ENCODE data around the gene NPEPL1. TPM values are rescaled to one million over a fixed set of nuclear protein-coding genes. Genes with fewer than 3 reads are reported as not detected.
"Not testable (repeated sequence)": the region's sequence is repeated elsewhere in the genome, so short reads cannot be mapped to it uniquely, and the experiment has no call there.

Gene NPEPL1
- total and polyA plus RNA-seq, 8 donors: 15.3 to 134 (median 37.8) TPM

GRCh38 chr20:58749979-58750378 is 57.4 kb downstream of the NPEPL1 start:
- TF ChIP-seq POLR2AphosphoS5 (IDR thresholded peaks at IDR 0.05): no peak
- no peak for TF ChIP-seq POLR2A (IDR thresholded peaks at IDR 0.05)
- no peak for TF ChIP-seq EP300 (IDR thresholded peaks at IDR 0.05)
- no peak for TF ChIP-seq CTCF (IDR thresholded peaks at IDR 0.05)

GRCh38 chr20:58750706-58751105 is 58.1 kb downstream of the NPEPL1 start:
- H3K27me3 ChIP-seq: peaks cover 0 to 63% (median under 1%) of the 10 kb centered on the region in 3 donors
- WGBS, 5 donors: 82 to 93% (median 92%) methylated on average over 2 of the region's 2 CpGs
- DNase-seq; H3K27ac ChIP-seq; intact Hi-C loops (cut with DNase I; ENCODE audit: low total_unique reads); H3K9me3 ChIP-seq; H3K4me3 ChIP-seq; H3K4me1 ChIP-seq; H3K36me3 ChIP-seq: not testable (repeated sequence)

More at GRCh38 chr20:58749979-58750378, 57.4 kb downstream of the NPEPL1 start:
- no peak overlapping the region for H3K27ac ChIP-seq
- 85 to 93% (median 92%) methylated on average over 5 of the region's 5 CpGs for WGBS, 5 donors
- no peaks in the 10 kb centered on the region for H3K9me3 ChIP-seq
- H3K36me3 ChIP-seq: no peaks in the 10 kb centered on the region
- no peak overlapping the region for H3K4me3 ChIP-seq
- intact Hi-C loops (cut with DNase I; ENCODE audit: low total_unique reads): no loop called here
- peaks cover 0 to 70% (median 2%) of the 10 kb centered on the region in 3 donors for H3K27me3 ChIP-seq
- H3K4me1 ChIP-seq: no peaks in the 10 kb centered on the region
- no peak for DNase-seq

DNA sequence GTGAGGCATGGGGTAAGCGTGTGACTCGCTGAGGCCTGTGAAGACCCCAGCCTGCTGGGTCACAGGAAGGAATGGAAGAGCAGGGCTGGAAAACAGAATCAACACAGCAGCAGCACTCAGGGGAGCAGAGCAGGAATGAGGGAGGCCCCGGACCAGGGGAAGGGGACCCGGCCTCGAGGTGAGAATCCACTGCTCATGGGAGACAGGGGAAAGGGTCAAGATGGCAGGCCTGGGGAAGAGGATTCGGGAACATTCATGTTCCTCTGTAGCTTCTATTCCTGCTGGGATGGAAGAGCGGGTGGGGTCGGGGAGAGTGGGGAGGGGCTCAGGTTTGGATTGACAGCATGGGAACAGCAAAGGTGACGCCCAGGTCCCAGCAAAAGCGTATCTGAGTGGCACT is 59.4 kb downstream of the NPEPL1 start:
- no peaks in the 10 kb centered on the region for H3K9me3 ChIP-seq
- no peak overlapping the region for H3K27ac ChIP-seq
- intact Hi-C loops (cut with DNase I; ENCODE audit: low total_unique reads): no loop called here
- 85 to 94% (median 88%) methylated on average over 10 of the region's 10 CpGs for WGBS, 5 donors
- H3K4me3 ChIP-seq: no peak overlapping the region
- H3K4me1 ChIP-seq: no peaks in the 10 kb centered on the region
- peak in 1 of 2 donors; percentile 11 for DNase-seq
- peaks cover 0 to 50% (median 0%) of the 10 kb centered on the region in 3 donors for H3K27me3 ChIP-seq
- no peaks in the 10 kb centered on the region for H3K36me3 ChIP-seq
- TF ChIP-seq EP300 (IDR thresholded peaks at IDR 0.05) (no peak), CTCF (IDR thresholded peaks at IDR 0.05) (no peak), POLR2A (IDR thresholded peaks at IDR 0.05) (no peak), POLR2AphosphoS5 (IDR thresholded peaks at IDR 0.05) (no peak)

DNA sequence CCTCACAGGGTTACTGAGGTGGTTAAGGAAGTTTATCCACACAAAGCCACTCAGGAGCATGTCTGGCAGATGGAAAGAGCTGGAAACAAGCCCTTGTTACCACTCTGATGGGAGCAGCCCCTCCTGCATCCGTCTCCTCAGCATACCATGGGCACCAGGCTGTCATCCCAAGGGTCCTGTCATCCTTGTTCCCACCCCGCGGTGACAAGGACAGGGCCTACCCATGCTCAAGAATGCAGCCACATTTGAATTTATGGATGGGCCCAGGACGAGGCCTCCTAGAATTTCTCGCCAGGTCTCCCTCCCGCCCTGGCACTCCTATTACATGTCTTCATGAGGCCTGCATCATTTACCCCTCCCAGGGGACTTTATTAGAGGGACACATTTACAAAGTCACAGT is 60.0 kb downstream of the NPEPL1 start:
- TF ChIP-seq EP300 (IDR thresholded peaks at IDR 0.05) (no peak), CTCF (IDR thresholded peaks at IDR 0.05) (no peak), POLR2AphosphoS5 (IDR thresholded peaks at IDR 0.05) (no peak), POLR2A (IDR thresholded peaks at IDR 0.05) (no peak)
- Histone ChIP-seq H3K9me3 (no peaks in the 10 kb centered on the region), H3K4me3 (no peak overlapping the region), H3K27me3 (peaks cover 0 to 44% (median 0%) of the 10 kb centered on the region in 3 donors), H3K36me3 (no peaks in the 10 kb centered on the region), H3K27ac (no peak overlapping the region), H3K4me1 (no peaks in the 10 kb centered on the region)
- intact Hi-C loops (cut with DNase I; ENCODE audit: low total_unique reads): no loop called here
- DNase-seq: peak in 1 of 2 donors; percentile 22
- 86 to 89% (median 89%) methylated on average over 6 of the region's 6 CpGs for WGBS, 5 donors

DNA sequence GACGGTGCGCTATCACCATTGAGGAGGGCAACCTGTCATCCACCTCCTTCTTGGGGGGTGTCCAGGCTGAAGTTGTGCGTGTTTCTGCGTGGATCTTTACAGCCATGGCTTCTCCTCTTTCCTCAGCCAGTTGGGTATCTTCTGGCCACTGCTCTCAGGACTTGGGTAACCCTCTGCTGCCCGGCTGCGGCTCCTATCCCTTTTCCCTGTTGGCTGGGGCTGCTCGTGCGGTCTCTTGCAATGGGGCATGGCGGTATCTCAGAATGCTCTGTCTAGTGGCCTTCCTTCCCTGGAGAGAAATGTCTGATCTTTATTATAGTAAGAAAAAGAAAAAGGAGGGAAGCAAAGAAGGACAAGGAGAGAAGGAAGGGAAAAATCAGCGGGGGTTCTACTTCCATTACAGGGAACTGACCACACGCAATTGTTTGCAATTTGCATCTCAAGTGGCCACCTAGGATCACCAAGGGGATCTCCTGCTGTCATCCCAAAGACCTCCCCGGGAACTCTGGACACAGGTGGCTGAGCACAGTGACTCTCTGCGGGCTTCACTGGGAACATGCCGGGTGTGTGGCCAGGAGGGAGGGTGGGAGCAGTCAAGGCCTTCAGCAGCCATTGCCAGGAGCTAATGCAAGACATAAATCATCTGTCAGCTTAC is 60.8 kb downstream of the NPEPL1 start:
- no peaks in the 10 kb centered on the region for H3K9me3 ChIP-seq
- 63 to 68% (median 65%) methylated on average over 14 of the region's 14 CpGs for WGBS, 5 donors
- TF ChIP-seq EP300 (IDR thresholded peaks at IDR 0.05) (no peak), CTCF (IDR thresholded peaks at IDR 0.05) (no peak), POLR2AphosphoS5 (IDR thresholded peaks at IDR 0.05) (no peak)
- H3K27me3 ChIP-seq: peaks cover 0 to 37% (median 0%) of the 10 kb centered on the region in 3 donors
- H3K27ac ChIP-seq: no peak overlapping the region
- H3K4me3 ChIP-seq: no peak overlapping the region
- H3K4me1 ChIP-seq: no peaks in the 10 kb centered on the region
- intact Hi-C loops (cut with DNase I; ENCODE audit: low total_unique reads): no loop called here
- H3K36me3 ChIP-seq: no peaks in the 10 kb centered on the region
- DNase-seq: no peak
